ENCODE measurements around the gene IRF9.
A peak's percentile ranks its signal among the peaks of the same experiment; 100 is the strongest.

IRF9 gene

GRCh38 chr14:24213866-24214662 lies 53.0 kb downstream of the IRF9 start:
- no peak for DNase-seq (ENCODE audit: extremely low read depth in 1 of 2, low read depth in 1 of 2)

GRCh38 chr14:24215495-24216344 lies 54.7 kb downstream of the IRF9 start, which contains the start of gene MDP1:
TSS of gene MDP1 (minus strand) at chr14:24216066. CDS start at chr14:24215955, 111 bp downstream.
- peak; percentile 65 to 73 for DNase-seq (ENCODE audit: extremely low read depth in 1 of 2, low read depth in 1 of 2)

All from activated CD8-positive, alpha-beta memory T cell treated with anti-CD3 and anti-CD28 coated beads for 1 hour (primary cell).